KMS-11 (cell line): ENCODE measurements around the gene DCTPP1.

ENCODE experiments used
- H2AFZ ChIP-seq: fragments of 200-600 bp; sonication (generic); 2 replicates; pipeline ENCODE4 v1.6.1; 2016; ENCODE audit warnings: antibody characterized with exemption, mixed run types, low read depth
- H3K27ac ChIP-seq: fragments of 200-600 bp; sonication (generic); 2 replicates; pipeline ENCODE4 v1.6.1; 2016; ENCODE audit warnings: mild to moderate bottlenecking, mixed run types
- H3K27me3 ChIP-seq: fragments of 200-600 bp; sonication (generic); 2 replicates; pipeline ENCODE4 v1.6.1; 2017; ENCODE audit warnings: mild to moderate bottlenecking, low read depth, mixed run types, moderate library complexity; ENCODE audit not compliant: insufficient read depth
- H3K36me3 ChIP-seq: fragments of 200-600 bp; sonication (generic); 2 replicates; pipeline ENCODE4 v1.6.1; 2017; ENCODE audit warnings: mild to moderate bottlenecking, mixed run types; ENCODE audit not compliant: insufficient read depth
- H3K4me1 ChIP-seq: fragments of 200-600 bp; sonication (generic); 2 replicates; pipeline ENCODE4 v1.6.1; 2016; ENCODE audit warnings: mild to moderate bottlenecking, low read depth, mixed run types; ENCODE audit not compliant: poor library complexity, severe bottlenecking
- H3K4me2 ChIP-seq: fragments of 200-600 bp; sonication (generic); 2 replicates; pipeline ENCODE4 v1.7.0; 2016; ENCODE audit warnings: mild to moderate bottlenecking, mixed run types
- H3K4me3 ChIP-seq: fragments of 200-600 bp; sonication (generic); IDR thresholded peaks from 2 replicates; pipeline ENCODE4 v1.6.1; 2017; ENCODE audit warnings: low read depth, low read length, mixed read lengths; ENCODE audit not compliant: insufficient read depth
- H3K79me2 ChIP-seq: fragments of 200-600 bp; sonication (generic); 2 replicates; pipeline ENCODE4 v1.6.1; 2016; ENCODE audit warnings: low read depth, mixed run types; ENCODE audit not compliant: insufficient read depth
- H3K9ac ChIP-seq: fragments of 200-600 bp; sonication (generic); 2 replicates; pipeline ENCODE4 v1.6.1; 2016; ENCODE audit warnings: mild to moderate bottlenecking, mixed run types
- H4K20me1 ChIP-seq: fragments of 200-600 bp; sonication (generic); 2 replicates; pipeline ENCODE4 v1.6.1; 2016; ENCODE audit warnings: mild to moderate bottlenecking, mixed run types; ENCODE audit not compliant: insufficient read depth
- TF ChIP-seq, protein P1 (sequence below): fragments of 200-600 bp; sonication (generic); conservative IDR thresholded peaks from 2 replicates; pipeline ENCODE4 v1.6.1; 2017; ENCODE audit warnings: low read depth, mild to moderate bottlenecking, antibody characterized with exemption, low read length, moderate library complexity, mixed read lengths

The DCTPP1 gene

GRCh38 chr16:30381291-30382041 is 48.4 kb downstream of the DCTPP1 start:
- H3K4me3 ChIP-seq: no peak overlapping the region
- H3K27ac ChIP-seq: no peak overlapping the region
- no peaks in the 10 kb centered on the region for H3K27me3 ChIP-seq
- H2AFZ ChIP-seq: no peak overlapping the region
- H3K79me2 ChIP-seq: 0 out of 2 replicates have a peak, but pooled peaks cover 4% of the 10 kb centered on the region
- peaks cover 10% of the 10 kb centered on the region for H3K4me1 ChIP-seq
- no peak overlapping the region for H3K9ac ChIP-seq
- TF ChIP-seq, protein P1, sequence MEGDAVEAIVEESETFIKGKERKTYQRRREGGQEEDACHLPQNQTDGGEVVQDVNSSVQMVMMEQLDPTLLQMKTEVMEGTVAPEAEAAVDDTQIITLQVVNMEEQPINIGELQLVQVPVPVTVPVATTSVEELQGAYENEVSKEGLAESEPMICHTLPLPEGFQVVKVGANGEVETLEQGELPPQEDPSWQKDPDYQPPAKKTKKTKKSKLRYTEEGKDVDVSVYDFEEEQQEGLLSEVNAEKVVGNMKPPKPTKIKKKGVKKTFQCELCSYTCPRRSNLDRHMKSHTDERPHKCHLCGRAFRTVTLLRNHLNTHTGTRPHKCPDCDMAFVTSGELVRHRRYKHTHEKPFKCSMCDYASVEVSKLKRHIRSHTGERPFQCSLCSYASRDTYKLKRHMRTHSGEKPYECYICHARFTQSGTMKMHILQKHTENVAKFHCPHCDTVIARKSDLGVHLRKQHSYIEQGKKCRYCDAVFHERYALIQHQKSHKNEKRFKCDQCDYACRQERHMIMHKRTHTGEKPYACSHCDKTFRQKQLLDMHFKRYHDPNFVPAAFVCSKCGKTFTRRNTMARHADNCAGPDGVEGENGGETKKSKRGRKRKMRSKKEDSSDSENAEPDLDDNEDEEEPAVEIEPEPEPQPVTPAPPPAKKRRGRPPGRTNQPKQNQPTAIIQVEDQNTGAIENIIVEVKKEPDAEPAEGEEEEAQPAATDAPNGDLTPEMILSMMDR: no peak
- no peaks in the 10 kb centered on the region for H3K36me3 ChIP-seq
- no peak overlapping the region for H3K4me2 ChIP-seq
- no peaks in the 10 kb centered on the region for H4K20me1 ChIP-seq

DNA sequence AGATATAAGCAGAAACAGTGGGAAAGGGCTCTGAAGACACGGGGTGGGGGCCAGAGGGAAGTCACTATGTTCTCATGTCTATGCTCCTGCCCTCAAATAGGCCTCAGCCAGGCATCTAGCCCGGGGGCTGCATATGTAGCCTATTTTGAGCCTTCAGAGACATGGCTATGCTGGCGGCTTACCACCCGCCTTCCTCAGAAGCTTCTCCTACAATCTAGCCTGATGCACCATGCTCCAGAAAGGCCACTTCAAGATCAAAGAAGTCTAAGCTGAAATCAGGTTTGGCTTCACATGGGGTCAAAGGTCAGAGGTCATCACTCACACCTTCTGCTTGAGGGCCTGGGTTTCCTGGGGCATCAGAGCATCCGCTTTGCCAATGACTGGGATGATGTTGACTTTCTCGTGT is 49.0 kb downstream of the DCTPP1 start:
- TF ChIP-seq, protein P1: no peak
- Histone ChIP-seq H3K9ac (no peak overlapping the region), H3K4me1 (peaks cover 10% of the 10 kb centered on the region), H3K27ac (no peak overlapping the region), H2AFZ (no peak overlapping the region), H3K4me3 (no peak overlapping the region), H4K20me1 (no peaks in the 10 kb centered on the region), H3K4me2 (no peak overlapping the region), H3K79me2 (0 out of 2 replicates have a peak, but pooled peaks cover 4% of the 10 kb centered on the region), H3K36me3 (no peaks in the 10 kb centered on the region), H3K27me3 (no peaks in the 10 kb centered on the region)

DNA sequence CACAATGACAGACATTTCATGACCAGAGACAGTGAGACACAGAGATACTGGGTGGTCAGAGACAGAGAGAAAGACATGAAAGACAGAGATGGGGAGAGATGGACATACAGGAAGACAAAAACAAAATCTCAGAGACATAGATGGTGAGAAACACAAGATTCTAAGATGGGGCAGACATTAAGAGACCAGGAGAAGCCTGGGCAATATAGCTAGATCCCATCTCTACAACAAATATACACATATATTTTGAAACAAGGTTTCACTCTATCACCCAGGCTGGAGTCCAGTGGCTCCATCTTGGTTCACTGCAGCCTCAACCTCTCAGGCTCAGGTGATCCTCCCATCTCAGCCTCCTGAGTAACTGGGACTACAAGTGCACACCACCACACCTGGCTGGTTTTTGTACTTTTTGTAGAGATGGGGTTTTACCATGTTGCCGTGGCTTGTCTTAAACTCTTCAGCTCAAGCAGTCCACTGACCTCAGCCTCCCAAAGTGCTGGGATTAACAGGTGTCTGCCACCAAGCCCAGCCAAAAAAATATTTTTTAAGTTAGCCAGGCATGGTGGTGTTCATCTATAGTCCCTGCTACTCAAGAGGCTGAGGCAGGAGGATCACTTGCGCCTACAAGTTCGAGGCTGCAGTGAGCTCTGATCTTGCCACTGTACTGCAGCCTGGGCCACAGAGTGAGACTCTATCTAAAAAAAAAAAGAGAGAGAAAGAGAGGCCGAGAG is 49.6 kb downstream of the DCTPP1 start:
- H3K4me1 ChIP-seq: peaks cover 10% of the 10 kb centered on the region

GRCh38 chr16:30379158-30379783 is 50.6 kb downstream of the DCTPP1 start:
- H3K9ac ChIP-seq: peak overlapping the region; percentile 88; the same call in 1 of the 2 replicates

More for the DNA sequence above, 49.6 kb downstream of the DCTPP1 start:
- Histone ChIP-seq H3K79me2 (0 out of 2 replicates have a peak, but pooled peaks cover 4% of the 10 kb centered on the region), H2AFZ (no peak overlapping the region), H3K36me3 (no peaks in the 10 kb centered on the region), H3K9ac (no peak overlapping the region), H3K27me3 (no peaks in the 10 kb centered on the region), H3K27ac (no peak overlapping the region), H3K4me2 (peak overlapping the region; percentile 97; the same call in 1 of the 2 replicates), H4K20me1 (no peaks in the 10 kb centered on the region), H3K4me3 (no peak overlapping the region)
- TF ChIP-seq, protein P1: no peak

More at GRCh38 chr16:30379158-30379783, 50.6 kb downstream of the DCTPP1 start:
- peak overlapping the region; percentile 99 for H3K27ac ChIP-seq
- no peaks in the 10 kb centered on the region for H3K36me3 ChIP-seq
- peak overlapping the region; percentile 97 for H3K4me2 ChIP-seq
- no peaks in the 10 kb centered on the region for H4K20me1 ChIP-seq
- H3K4me1 ChIP-seq: peaks cover 10% of the 10 kb centered on the region
- TF ChIP-seq, protein P1: no peak
- no peaks in the 10 kb centered on the region for H3K27me3 ChIP-seq
- peak overlapping the region; percentile 98; the same call in 1 of the 2 replicates for H2AFZ ChIP-seq
- 0 out of 2 replicates have a peak, but pooled peaks cover 4% of the 10 kb centered on the region for H3K79me2 ChIP-seq
- no peak overlapping the region for H3K4me3 ChIP-seq
